ENCODE results near the gene AP3S2.

DNA sequence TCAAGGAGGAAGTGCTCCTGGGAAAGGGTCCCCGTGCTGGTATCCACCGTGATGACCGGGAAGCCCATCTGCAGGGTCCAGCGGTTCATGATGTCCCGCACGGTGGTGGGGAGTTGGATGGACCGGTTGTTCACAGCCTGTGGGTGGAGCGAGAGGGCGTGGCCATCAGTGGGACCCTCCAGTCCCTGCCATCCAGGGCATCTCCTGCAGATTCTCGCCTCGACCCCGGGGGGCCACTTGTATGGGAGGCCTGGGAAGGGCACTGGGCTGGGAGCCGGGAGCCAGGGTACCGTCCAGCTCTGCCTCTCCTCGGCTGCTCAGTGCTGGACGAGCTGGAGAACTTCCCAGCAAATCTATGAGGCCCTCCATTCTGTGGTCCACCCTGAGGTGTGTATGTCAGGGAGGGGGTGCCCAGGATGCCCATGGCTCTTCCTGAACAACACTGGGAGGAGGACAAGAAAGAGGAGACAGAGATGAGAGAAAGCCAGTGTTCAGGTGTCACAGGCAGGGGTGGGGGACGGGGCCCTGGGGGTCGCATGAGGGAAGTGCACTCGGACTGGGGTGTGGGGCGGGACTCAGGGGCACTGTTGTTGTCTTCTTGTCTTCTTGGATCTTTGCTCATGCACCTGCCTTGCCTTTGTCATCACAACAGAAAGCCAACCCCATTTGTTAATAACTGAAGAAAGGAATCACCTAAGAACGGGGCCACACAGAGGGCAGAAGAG lies 92.2 kb downstream of the AP3S2 start:
- TF ChIP-seq, protein P1, sequence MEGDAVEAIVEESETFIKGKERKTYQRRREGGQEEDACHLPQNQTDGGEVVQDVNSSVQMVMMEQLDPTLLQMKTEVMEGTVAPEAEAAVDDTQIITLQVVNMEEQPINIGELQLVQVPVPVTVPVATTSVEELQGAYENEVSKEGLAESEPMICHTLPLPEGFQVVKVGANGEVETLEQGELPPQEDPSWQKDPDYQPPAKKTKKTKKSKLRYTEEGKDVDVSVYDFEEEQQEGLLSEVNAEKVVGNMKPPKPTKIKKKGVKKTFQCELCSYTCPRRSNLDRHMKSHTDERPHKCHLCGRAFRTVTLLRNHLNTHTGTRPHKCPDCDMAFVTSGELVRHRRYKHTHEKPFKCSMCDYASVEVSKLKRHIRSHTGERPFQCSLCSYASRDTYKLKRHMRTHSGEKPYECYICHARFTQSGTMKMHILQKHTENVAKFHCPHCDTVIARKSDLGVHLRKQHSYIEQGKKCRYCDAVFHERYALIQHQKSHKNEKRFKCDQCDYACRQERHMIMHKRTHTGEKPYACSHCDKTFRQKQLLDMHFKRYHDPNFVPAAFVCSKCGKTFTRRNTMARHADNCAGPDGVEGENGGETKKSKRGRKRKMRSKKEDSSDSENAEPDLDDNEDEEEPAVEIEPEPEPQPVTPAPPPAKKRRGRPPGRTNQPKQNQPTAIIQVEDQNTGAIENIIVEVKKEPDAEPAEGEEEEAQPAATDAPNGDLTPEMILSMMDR (IDR thresholded peaks at IDR 0.05) = no peak
- TF ChIP-seq POLR2A (IDR thresholded peaks at IDR 0.05) = no peak

Measured in testis (tissue), 2 donors.